ENCODE results near the gene SRP68.
"Not testable (repeated sequence)": the region's sequence is repeated elsewhere in the genome, so short reads cannot be mapped to it uniquely, and the experiment has no call there.

Gene SRP68

GRCh38 chr17:76080768-76081287 lies 8.5 kb upstream of the SRP68 start:
- no peaks in the 10 kb centered on the region for H3K9me3 ChIP-seq (ENCODE audit: control insufficient read depth, insufficient read depth, low read length)
- H3K9ac ChIP-seq (ENCODE audit: low read depth, low read length), result no peak overlapping the region
- peaks cover 31% of the 10 kb centered on the region for H3K36me3 ChIP-seq (ENCODE audit: control insufficient read depth, insufficient read depth, low read length)
- no peak overlapping the region for H3K27ac ChIP-seq (ENCODE audit: low read depth, low read length)
- peaks cover 22% of the 10 kb centered on the region for H3K4me1 ChIP-seq (ENCODE audit: control insufficient read depth, insufficient read depth, low read length)
- H3K4me3 ChIP-seq (ENCODE audit: low read depth, low read length), result no peak overlapping the region
- H3K27me3 ChIP-seq (ENCODE audit: control insufficient read depth, insufficient read depth, low read length), result peaks cover 40% of the 10 kb centered on the region

- Histone ChIP-seq H3K27me3 (ENCODE audit: control insufficient read depth, insufficient read depth, low read length) (peaks cover 47% of the 10 kb centered on the region), H3K4me3 (ENCODE audit: low read depth, low read length) (peak overlapping the region; percentile 42), H3K9me3 (ENCODE audit: control insufficient read depth, insufficient read depth, low read length) (no peaks in the 10 kb centered on the region), H3K36me3 (ENCODE audit: control insufficient read depth, insufficient read depth, low read length) (peaks cover 25% of the 10 kb centered on the region), H3K9ac (ENCODE audit: low read depth, low read length) (no peak overlapping the region), H3K27ac (ENCODE audit: low read depth, low read length) (no peak overlapping the region), H3K4me1 (ENCODE audit: control insufficient read depth, insufficient read depth, low read length) (peaks cover 27% of the 10 kb centered on the region)
These were observed 7.8 kb upstream of the SRP68 start for GRCh38 chr17:76079956-76080767.

GRCh38 chr17:76079535-76079955 lies 7.2 kb upstream of the SRP68 start:
- Histone ChIP-seq H3K36me3 (ENCODE audit: control insufficient read depth, insufficient read depth, low read length) (peaks cover 18% of the 10 kb centered on the region), H3K27me3 (ENCODE audit: control insufficient read depth, insufficient read depth, low read length) (peaks cover 53% of the 10 kb centered on the region), H3K9ac (ENCODE audit: low read depth, low read length) (no peak overlapping the region), H3K4me3 (ENCODE audit: low read depth, low read length) (peak overlapping the region; percentile 42; the same call in 1 of the 2 replicates), H3K27ac (ENCODE audit: low read depth, low read length) (no peak overlapping the region), H3K4me1 (ENCODE audit: control insufficient read depth, insufficient read depth, low read length) (peaks cover 27% of the 10 kb centered on the region), H3K9me3 (ENCODE audit: control insufficient read depth, insufficient read depth, low read length) (no peaks in the 10 kb centered on the region)

GRCh38 chr17:76078860-76079534 lies 6.7 kb upstream of the SRP68 start, which contains the start of gene ZACN:
TSS of gene ZACN (plus strand) at chr17:76079182. CDS start at chr17:76079265, 83 bp downstream.
- Histone ChIP-seq H3K9ac (ENCODE audit: low read depth, low read length) (no peak within 1 kb of the TSS), H3K9me3 (ENCODE audit: control insufficient read depth, insufficient read depth, low read length) (no peaks in the 10 kb centered on the region), H3K4me3 (ENCODE audit: low read depth, low read length) (peak within 1 kb of the TSS; percentile 42), H3K36me3 (ENCODE audit: control insufficient read depth, insufficient read depth, low read length) (peaks cover 13% of the 10 kb centered on the region), H3K27ac (ENCODE audit: low read depth, low read length) (no peak within 1 kb of the TSS), H3K27me3 (ENCODE audit: control insufficient read depth, insufficient read depth, low read length) (peaks cover 58% of the 10 kb centered on the region), H3K4me1 (ENCODE audit: control insufficient read depth, insufficient read depth, low read length) (peaks cover 27% of the 10 kb centered on the region)

GRCh38 chr17:76078370-76078769 lies 6.1 kb upstream of the SRP68 start:
- H3K27ac ChIP-seq (ENCODE audit: low read depth, low read length); H3K36me3 ChIP-seq (ENCODE audit: control insufficient read depth, insufficient read depth, low read length); H3K9me3 ChIP-seq (ENCODE audit: control insufficient read depth, insufficient read depth, low read length); H3K4me3 ChIP-seq (ENCODE audit: low read depth, low read length); H3K9ac ChIP-seq (ENCODE audit: low read depth, low read length): not testable (repeated sequence)
- H3K27me3 ChIP-seq (ENCODE audit: control insufficient read depth, insufficient read depth, low read length), result peaks cover 65% of the 10 kb centered on the region
- H3K4me1 ChIP-seq (ENCODE audit: control insufficient read depth, insufficient read depth, low read length), result peaks cover 27% of the 10 kb centered on the region

- peaks cover 66% of the 10 kb centered on the region for H3K27me3 ChIP-seq (ENCODE audit: control insufficient read depth, insufficient read depth, low read length)
- no peak overlapping the region for H3K4me3 ChIP-seq (ENCODE audit: low read depth, low read length)
- no peak overlapping the region for H3K9ac ChIP-seq (ENCODE audit: low read depth, low read length)
These were observed 5.3 kb upstream of the SRP68 start for GRCh38 chr17:76077584-76078110.

GRCh38 chr17:76076765-76077583 lies 4.7 kb upstream of the SRP68 start:
- peak overlapping the region; percentile 47 for H3K4me3 ChIP-seq (ENCODE audit: low read depth, low read length)
- H3K36me3 ChIP-seq (ENCODE audit: control insufficient read depth, insufficient read depth, low read length), result no peaks in the 10 kb centered on the region
- no peak overlapping the region for H3K9ac ChIP-seq (ENCODE audit: low read depth, low read length)
- H3K9me3 ChIP-seq (ENCODE audit: control insufficient read depth, insufficient read depth, low read length), result no peaks in the 10 kb centered on the region
- peaks cover 30% of the 10 kb centered on the region for H3K4me1 ChIP-seq (ENCODE audit: control insufficient read depth, insufficient read depth, low read length)
- peaks cover 66% of the 10 kb centered on the region for H3K27me3 ChIP-seq (ENCODE audit: control insufficient read depth, insufficient read depth, low read length)
- H3K27ac ChIP-seq (ENCODE audit: low read depth, low read length), result no peak overlapping the region

More at GRCh38 chr17:76077584-76078110, 5.3 kb upstream of the SRP68 start:
- Histone ChIP-seq H3K27ac (ENCODE audit: low read depth, low read length) (no peak overlapping the region), H3K9me3 (ENCODE audit: control insufficient read depth, insufficient read depth, low read length) (no peaks in the 10 kb centered on the region), H3K4me1 (ENCODE audit: control insufficient read depth, insufficient read depth, low read length) (peaks cover 30% of the 10 kb centered on the region), H3K36me3 (ENCODE audit: control insufficient read depth, insufficient read depth, low read length) (no peaks in the 10 kb centered on the region; the same call in 1 of the 2 replicates)

GRCh38 chr17:76076146-76076764 lies 3.9 kb upstream of the SRP68 start:
- Histone ChIP-seq H3K27ac (ENCODE audit: low read depth, low read length) (no peak overlapping the region), H3K4me3 (ENCODE audit: low read depth, low read length) (peak overlapping the region; percentile 47), H3K9me3 (ENCODE audit: control insufficient read depth, insufficient read depth, low read length) (no peaks in the 10 kb centered on the region), H3K36me3 (ENCODE audit: control insufficient read depth, insufficient read depth, low read length) (no peaks in the 10 kb centered on the region), H3K9ac (ENCODE audit: low read depth, low read length) (no peak overlapping the region), H3K4me1 (ENCODE audit: control insufficient read depth, insufficient read depth, low read length) (peaks cover 30% of the 10 kb centered on the region), H3K27me3 (ENCODE audit: control insufficient read depth, insufficient read depth, low read length) (peaks cover 66% of the 10 kb centered on the region)

- Histone ChIP-seq H3K36me3 (ENCODE audit: control insufficient read depth, insufficient read depth, low read length) (no peaks in the 10 kb centered on the region), H3K9ac (ENCODE audit: low read depth, low read length) (no peak overlapping the region), H3K4me3 (ENCODE audit: low read depth, low read length) (peak overlapping the region; percentile 47), H3K4me1 (ENCODE audit: control insufficient read depth, insufficient read depth, low read length) (peaks cover 32% of the 10 kb centered on the region), H3K9me3 (ENCODE audit: control insufficient read depth, insufficient read depth, low read length) (no peaks in the 10 kb centered on the region), H3K27ac (ENCODE audit: low read depth, low read length) (no peak overlapping the region), H3K27me3 (ENCODE audit: control insufficient read depth, insufficient read depth, low read length) (peaks cover 66% of the 10 kb centered on the region)
These were observed 3.2 kb upstream of the SRP68 start for GRCh38 chr17:76075364-76076145.

Data from HUES48 (cell line).